GM23338 (cell line): Measurements from ENCODE around the gene DFFB. TPM values are rescaled to one million over a fixed set of nuclear protein-coding genes. Genes with fewer than 3 reads are reported as not detected.

ENCODE experiments used
- ATAC-seq: fragments of 200-7000 bp; cut with Tn5 transposase; 3 replicates; pipeline ENCODE4 v1.9.1; 2020
- DNase-seq: peaks from one replicate; pipeline ENCODE4 v3.0.0-alpha.2; 2015; ENCODE audit warnings: low spot score
- H2AFZ ChIP-seq: fragments of 200-600 bp; sonication (generic); 2 replicates; pipeline ENCODE4 v1.8.0; 2016; ENCODE audit warnings: antibody characterized with exemption, mild to moderate bottlenecking, moderate library complexity
- H3F3A ChIP-seq: fragments of 200-600 bp; sonication (generic); replicated peaks from 2 replicates; pipeline ENCODE4 v1.8.0; 2017; ENCODE audit warnings: antibody characterized with exemption, mixed run types, low read depth
- H3K27ac ChIP-seq: fragments of 200-600 bp; sonication (generic); 2 replicates; pipeline ENCODE4 v1.6.1; 2016; ENCODE audit warnings: low read depth
- H3K27me3 ChIP-seq: fragments of 200-600 bp; sonication (generic); 2 replicates; pipeline ENCODE4 v1.8.0; 2016; ENCODE audit warnings: mild to moderate bottlenecking, mixed run types, moderate library complexity; ENCODE audit not compliant: insufficient read depth
- H3K36me3 ChIP-seq: fragments of 200-600 bp; sonication (generic); 2 replicates; pipeline ENCODE4 v1.8.0; 2016; ENCODE audit warnings: mild to moderate bottlenecking; ENCODE audit not compliant: insufficient read depth
- H3K4me1 ChIP-seq: fragments of 200-600 bp; sonication (generic); 2 replicates; pipeline ENCODE4 v1.8.0; 2016; ENCODE audit warnings: mild to moderate bottlenecking, moderate library complexity; ENCODE audit not compliant: insufficient read depth
- H3K4me2 ChIP-seq: fragments of 200-600 bp; sonication (generic); 2 replicates; pipeline ENCODE4 v1.7.1; 2017; ENCODE audit warnings: mixed run types
- H3K4me3 ChIP-seq: fragments of 200-600 bp; sonication (generic); 2 replicates; pipeline ENCODE4 v1.6.1; 2016; ENCODE audit warnings: mixed run types
- H3K79me2 ChIP-seq: fragments of 200-600 bp; sonication (generic); replicated peaks from 2 replicates; pipeline ENCODE4 v1.8.0; 2017; ENCODE audit warnings: mild to moderate bottlenecking; ENCODE audit not compliant: insufficient read depth
- H3K9me2 ChIP-seq: fragments of 200-600 bp; sonication (generic); 2 replicates; pipeline ENCODE4 v1.8.0; 2017; ENCODE audit not compliant: insufficient read depth
- H4K20me1 ChIP-seq: fragments of 200-600 bp; sonication (generic); replicated peaks from 2 replicates; pipeline ENCODE4 v1.8.0; 2017; ENCODE audit warnings: mild to moderate bottlenecking; ENCODE audit not compliant: insufficient read depth
- H3K27ac Mint-ChIP-seq: 2 replicates; pipeline ENCODE4 v1.8.0; 2020; ENCODE audit warnings: inconsistent platforms, mild to moderate bottlenecking, moderate library complexity, mixed read lengths
- H3K27me3 Mint-ChIP-seq: 3 replicates; pipeline ENCODE4 v1.8.0; 2022; ENCODE audit warnings: low read depth, mild to moderate bottlenecking, moderate library complexity, mixed read lengths, inconsistent platforms; ENCODE audit not compliant: insufficient read depth, poor library complexity
- H3K36me3 Mint-ChIP-seq: 3 replicates; pipeline ENCODE4 v1.8.0; 2021; ENCODE audit warnings: low read depth, mild to moderate bottlenecking, inconsistent platforms, moderate library complexity, mixed read lengths
- H3K4me1 Mint-ChIP-seq: 3 replicates; pipeline ENCODE4 v1.8.0; 2020; ENCODE audit warnings: mild to moderate bottlenecking, inconsistent platforms, mixed read lengths
- H3K4me3 Mint-ChIP-seq: 3 replicates; pipeline ENCODE4 v1.8.0; 2021; ENCODE audit warnings: moderate library complexity, mild to moderate bottlenecking, inconsistent platforms, mixed read lengths
- H3K9me3 Mint-ChIP-seq: 3 replicates; pipeline ENCODE4 v1.8.0; 2020; ENCODE audit warnings: moderate library complexity, mild to moderate bottlenecking, inconsistent platforms, mixed read lengths
- CREB1 ChIP-seq: fragments of 250-450 bp; sonication (Bioruptor Pico); IDR thresholded peaks from 2 replicates; pipeline ENCODE4 v1.5.0; 2020; ENCODE audit warnings: low read depth, mild to moderate bottlenecking, moderate library complexity
- EZH2phosphoT487 ChIP-seq: fragments of 200-600 bp; sonication (generic); IDR thresholded peaks from one replicate; pipeline ENCODE4 v1.8.1; 2018; ENCODE audit warnings: antibody characterized with exemption; ENCODE audit not compliant: unreplicated experiment
- JUNB ChIP-seq: IDR thresholded peaks from one replicate; pipeline ENCODE4 v1.6.1; 2016; ENCODE audit warnings: antibody characterized with exemption; ENCODE audit not compliant: unreplicated experiment
- NANOG ChIP-seq: IDR thresholded peaks from 2 replicates; pipeline ENCODE4 v1.6.1; 2016; ENCODE audit warnings: antibody characterized with exemption, borderline replicate concordance
- POLR2AphosphoS5 ChIP-seq: IDR thresholded peaks from 2 replicates; pipeline ENCODE4 v1.6.1; 2016; ENCODE audit warnings: antibody characterized with exemption, low read depth
- STAT1 ChIP-seq: IDR thresholded peaks from one replicate; pipeline ENCODE4 v1.6.1; 2016; ENCODE audit warnings: antibody characterized with exemption; ENCODE audit not compliant: unreplicated experiment
- long read RNA-seq: library from polyadenylated mRNA; unstranded; transcript quantifications from one replicate; pipeline ENCODE4 v2.0.0, GENCODE V29; 2020; ENCODE audit not compliant: unreplicated experiment
- polyA plus RNA-seq: library from polyadenylated mRNA; unstranded; fragments of >200 nt; fragmentation: Nextera tagmentation; extraction: Ambion mirVana; gene quantifications from 2 replicates; pipeline ENCODE4 v1.2.1, GENCODE V29; 2016
- total RNA-seq: library from RNA; depleted of rRNA; stranded (reverse); fragments of >200 nt; shearing (Covaris generic); gene quantifications from 2 replicates; pipeline ENCODE4 v1.2.3, GENCODE V29; 2014; rRNA removed
- TF ChIP-seq, protein P1 (sequence below): IDR thresholded peaks from 2 replicates; pipeline ENCODE4 v1.6.1; 2016; ENCODE audit warnings: antibody characterized with exemption
- TF ChIP-seq, protein P2 (sequence below), 2 experiments: fragments of 200-600 bp in 1 of 2; sonication (generic) in 1 of 2; conservative IDR thresholded peaks; 2 replicates each; pipeline versions ENCODE4 v1.5.1 to v1.6.1; 2016 to 2017; ENCODE audit warnings: antibody characterized with exemption in 2 of 2, low read depth in 2 of 2, mild to moderate bottlenecking in 2 of 2, moderate library complexity in 1 of 2
- TF ChIP-seq, protein P3 (sequence below): fragments of 250-450 bp; sonication (Bioruptor Pico); IDR thresholded peaks from 2 replicates; pipeline ENCODE4 v1.5.0; 2020; ENCODE audit warnings: mild to moderate bottlenecking, moderate library complexity

Gene DFFB, protein sequence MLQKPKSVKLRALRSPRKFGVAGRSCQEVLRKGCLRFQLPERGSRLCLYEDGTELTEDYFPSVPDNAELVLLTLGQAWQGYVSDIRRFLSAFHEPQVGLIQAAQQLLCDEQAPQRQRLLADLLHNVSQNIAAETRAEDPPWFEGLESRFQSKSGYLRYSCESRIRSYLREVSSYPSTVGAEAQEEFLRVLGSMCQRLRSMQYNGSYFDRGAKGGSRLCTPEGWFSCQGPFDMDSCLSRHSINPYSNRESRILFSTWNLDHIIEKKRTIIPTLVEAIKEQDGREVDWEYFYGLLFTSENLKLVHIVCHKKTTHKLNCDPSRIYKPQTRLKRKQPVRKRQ
- total RNA-seq, result 12.6 and 18.1 TPM in 2 replicates
- polyA plus RNA-seq, result 4.4 and 6.5 TPM in 2 replicates
- long read RNA-seq, partial matches to known transcripts, result 1 of 2 reads
- long read RNA-seq, other reads (novel, unspliced or antisense), result 0 of 2 reads

DNA sequence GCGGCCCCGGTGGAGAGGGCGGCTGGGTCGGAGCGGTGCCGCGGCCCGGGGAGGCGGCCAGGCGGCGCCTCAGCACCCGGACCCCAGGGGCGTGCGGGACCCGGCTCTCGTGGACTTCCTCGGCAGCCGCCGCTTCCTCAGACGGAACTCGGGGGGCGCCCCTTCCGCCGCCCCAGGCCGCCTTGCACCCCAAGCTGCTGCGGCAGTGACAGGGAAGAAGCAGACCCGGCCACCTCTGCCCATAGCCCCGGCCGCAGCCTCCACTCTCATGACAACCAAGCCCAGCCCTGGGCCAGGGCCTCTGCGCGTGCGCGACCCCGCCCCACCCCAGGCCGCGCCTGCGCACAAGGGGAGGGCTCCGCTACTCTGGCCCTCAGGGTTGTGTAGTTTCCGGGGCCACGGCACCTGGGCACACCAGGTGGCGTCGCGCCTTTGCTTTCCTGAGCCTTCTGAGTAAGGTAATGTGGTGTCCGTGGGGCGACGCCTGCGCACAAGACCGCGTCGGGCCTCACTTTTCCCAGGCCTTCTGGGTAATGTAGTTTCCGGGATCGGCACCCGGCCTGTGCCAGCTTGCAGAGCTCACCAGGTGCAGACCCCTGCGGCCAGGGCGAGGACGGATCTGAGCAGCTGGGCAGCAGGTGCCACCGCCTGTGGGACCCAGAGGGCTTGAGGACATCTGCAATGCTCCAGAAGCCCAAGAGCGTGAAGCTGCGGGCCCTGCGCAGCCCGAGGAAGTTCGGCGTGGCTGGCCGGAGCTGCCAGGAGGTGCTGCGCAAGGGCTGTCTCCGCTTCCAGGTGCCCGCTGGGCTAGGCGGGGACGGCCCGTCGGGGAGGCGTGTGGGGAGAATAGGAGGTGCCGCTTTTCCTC, at the start of gene DFFB, which contains the start of gene CEP104:
DFFB (plus strand) TSS at position 554 of the 868 bp plus-strand sequence; CDS start at position 682, 128 bp downstream.
CEP104 (minus strand) TSS at position 289 of the 868 bp plus-strand sequence. CDS start 4,804 bp downstream, outside the sequence.
- Histone ChIP-seq H3K9me2 (no peaks in the 10 kb centered on the region), H2AFZ (peak within 1 kb of the TSS; percentile 97), H3K79me2 (peaks cover 32% of the 10 kb centered on the region), H3K4me2 (peak within 1 kb of the TSS; percentile 94), H3K36me3 (no peaks in the 10 kb centered on the region), H4K20me1 (no peaks in the 10 kb centered on the region; the same call in none of the 2 replicates), H3K4me3 (peak within 1 kb of the TSS; percentile 98), H3F3A (no peaks in the 10 kb centered on the region), H3K4me1 (peaks cover 8% of the 10 kb centered on the region; the same call in 1 of the 2 replicates), H3K27ac (no peak within 1 kb of the TSS), H3K27me3 (peaks cover 8% of the 10 kb centered on the region; the same call in 1 of the 2 replicates)
- H3K36me3 Mint-ChIP-seq, result no peaks in the 10 kb centered on the region; the same call in 2 of the 3 replicates
- TF ChIP-seq, protein P1, sequence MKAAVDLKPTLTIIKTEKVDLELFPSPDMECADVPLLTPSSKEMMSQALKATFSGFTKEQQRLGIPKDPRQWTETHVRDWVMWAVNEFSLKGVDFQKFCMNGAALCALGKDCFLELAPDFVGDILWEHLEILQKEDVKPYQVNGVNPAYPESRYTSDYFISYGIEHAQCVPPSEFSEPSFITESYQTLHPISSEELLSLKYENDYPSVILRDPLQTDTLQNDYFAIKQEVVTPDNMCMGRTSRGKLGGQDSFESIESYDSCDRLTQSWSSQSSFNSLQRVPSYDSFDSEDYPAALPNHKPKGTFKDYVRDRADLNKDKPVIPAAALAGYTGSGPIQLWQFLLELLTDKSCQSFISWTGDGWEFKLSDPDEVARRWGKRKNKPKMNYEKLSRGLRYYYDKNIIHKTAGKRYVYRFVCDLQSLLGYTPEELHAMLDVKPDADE, result peak; percentile 85
- TF ChIP-seq NANOG (no peak), JUNB (no peak), POLR2AphosphoS5 (peak; percentile 62), CREB1 (peak; percentile 82)
- TF ChIP-seq, protein P2, sequence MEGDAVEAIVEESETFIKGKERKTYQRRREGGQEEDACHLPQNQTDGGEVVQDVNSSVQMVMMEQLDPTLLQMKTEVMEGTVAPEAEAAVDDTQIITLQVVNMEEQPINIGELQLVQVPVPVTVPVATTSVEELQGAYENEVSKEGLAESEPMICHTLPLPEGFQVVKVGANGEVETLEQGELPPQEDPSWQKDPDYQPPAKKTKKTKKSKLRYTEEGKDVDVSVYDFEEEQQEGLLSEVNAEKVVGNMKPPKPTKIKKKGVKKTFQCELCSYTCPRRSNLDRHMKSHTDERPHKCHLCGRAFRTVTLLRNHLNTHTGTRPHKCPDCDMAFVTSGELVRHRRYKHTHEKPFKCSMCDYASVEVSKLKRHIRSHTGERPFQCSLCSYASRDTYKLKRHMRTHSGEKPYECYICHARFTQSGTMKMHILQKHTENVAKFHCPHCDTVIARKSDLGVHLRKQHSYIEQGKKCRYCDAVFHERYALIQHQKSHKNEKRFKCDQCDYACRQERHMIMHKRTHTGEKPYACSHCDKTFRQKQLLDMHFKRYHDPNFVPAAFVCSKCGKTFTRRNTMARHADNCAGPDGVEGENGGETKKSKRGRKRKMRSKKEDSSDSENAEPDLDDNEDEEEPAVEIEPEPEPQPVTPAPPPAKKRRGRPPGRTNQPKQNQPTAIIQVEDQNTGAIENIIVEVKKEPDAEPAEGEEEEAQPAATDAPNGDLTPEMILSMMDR (conservative IDR thresholded peaks at IDR 0.05; ENCODE audit: low read depth in 2 of 2), result peak in 1 of 2 experiments; percentile 58; a peak in 2 of 4 replicates
- H3K27ac Mint-ChIP-seq, result peak within 1 kb of the TSS; percentile 78; the same call in 1 of the 2 replicates
- H3K4me3 Mint-ChIP-seq, result peak within 1 kb of the TSS; percentile 98
- H3K27me3 Mint-ChIP-seq, result peaks cover 26% of the 10 kb centered on the region
- H3K4me1 Mint-ChIP-seq, result peaks cover 26% of the 10 kb centered on the region
- ATAC-seq (peak; percentile 85), DNase-seq (peak; percentile 98)
- H3K9me3 Mint-ChIP-seq, result no peaks in the 10 kb centered on the region

DNA sequence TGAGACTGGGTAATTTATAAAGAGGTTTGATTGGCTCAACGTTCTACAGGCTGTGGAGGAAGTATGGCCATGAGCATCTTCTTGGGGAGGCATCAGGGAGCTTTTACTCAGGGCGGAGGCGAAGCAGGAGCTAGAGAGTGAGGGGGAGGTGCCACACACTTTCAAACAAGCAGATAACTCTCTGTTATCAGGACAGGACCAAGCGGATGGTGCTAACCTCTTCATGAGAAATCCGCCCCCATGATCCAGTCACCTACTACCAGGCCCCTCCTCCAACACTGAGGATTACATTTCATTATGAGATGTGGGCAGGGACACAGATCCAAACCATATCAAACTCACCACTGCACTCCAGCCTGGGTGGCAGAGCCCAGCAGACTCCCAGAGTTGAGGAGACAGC, 49.5 kb upstream of the DFFB start:
- H3K4me2 ChIP-seq, result no peak overlapping the region
- H3K36me3 ChIP-seq, result no peaks in the 10 kb centered on the region
- no peaks in the 10 kb centered on the region for H3K9me2 ChIP-seq
- no peak overlapping the region for H2AFZ ChIP-seq
- H3K27ac ChIP-seq, result no peak overlapping the region
- peaks cover 6% of the 10 kb centered on the region for H3K4me1 Mint-ChIP-seq
- no peak overlapping the region for H3K27ac Mint-ChIP-seq
- peaks cover 50% of the 10 kb centered on the region for H3K9me3 Mint-ChIP-seq
- H3K36me3 Mint-ChIP-seq, result peaks cover 11% of the 10 kb centered on the region
- H3K4me3 Mint-ChIP-seq, result no peak overlapping the region
- no peaks in the 10 kb centered on the region for H3K27me3 ChIP-seq
- no peaks in the 10 kb centered on the region for H3K4me1 ChIP-seq
- ATAC-seq (no peak), DNase-seq (no peak)
- H3K27me3 Mint-ChIP-seq, result no peaks in the 10 kb centered on the region
- TF ChIP-seq EZH2phosphoT487 (no peak), POLR2AphosphoS5 (no peak), JUNB (no peak), STAT1 (no peak)
- TF ChIP-seq, protein P3, sequence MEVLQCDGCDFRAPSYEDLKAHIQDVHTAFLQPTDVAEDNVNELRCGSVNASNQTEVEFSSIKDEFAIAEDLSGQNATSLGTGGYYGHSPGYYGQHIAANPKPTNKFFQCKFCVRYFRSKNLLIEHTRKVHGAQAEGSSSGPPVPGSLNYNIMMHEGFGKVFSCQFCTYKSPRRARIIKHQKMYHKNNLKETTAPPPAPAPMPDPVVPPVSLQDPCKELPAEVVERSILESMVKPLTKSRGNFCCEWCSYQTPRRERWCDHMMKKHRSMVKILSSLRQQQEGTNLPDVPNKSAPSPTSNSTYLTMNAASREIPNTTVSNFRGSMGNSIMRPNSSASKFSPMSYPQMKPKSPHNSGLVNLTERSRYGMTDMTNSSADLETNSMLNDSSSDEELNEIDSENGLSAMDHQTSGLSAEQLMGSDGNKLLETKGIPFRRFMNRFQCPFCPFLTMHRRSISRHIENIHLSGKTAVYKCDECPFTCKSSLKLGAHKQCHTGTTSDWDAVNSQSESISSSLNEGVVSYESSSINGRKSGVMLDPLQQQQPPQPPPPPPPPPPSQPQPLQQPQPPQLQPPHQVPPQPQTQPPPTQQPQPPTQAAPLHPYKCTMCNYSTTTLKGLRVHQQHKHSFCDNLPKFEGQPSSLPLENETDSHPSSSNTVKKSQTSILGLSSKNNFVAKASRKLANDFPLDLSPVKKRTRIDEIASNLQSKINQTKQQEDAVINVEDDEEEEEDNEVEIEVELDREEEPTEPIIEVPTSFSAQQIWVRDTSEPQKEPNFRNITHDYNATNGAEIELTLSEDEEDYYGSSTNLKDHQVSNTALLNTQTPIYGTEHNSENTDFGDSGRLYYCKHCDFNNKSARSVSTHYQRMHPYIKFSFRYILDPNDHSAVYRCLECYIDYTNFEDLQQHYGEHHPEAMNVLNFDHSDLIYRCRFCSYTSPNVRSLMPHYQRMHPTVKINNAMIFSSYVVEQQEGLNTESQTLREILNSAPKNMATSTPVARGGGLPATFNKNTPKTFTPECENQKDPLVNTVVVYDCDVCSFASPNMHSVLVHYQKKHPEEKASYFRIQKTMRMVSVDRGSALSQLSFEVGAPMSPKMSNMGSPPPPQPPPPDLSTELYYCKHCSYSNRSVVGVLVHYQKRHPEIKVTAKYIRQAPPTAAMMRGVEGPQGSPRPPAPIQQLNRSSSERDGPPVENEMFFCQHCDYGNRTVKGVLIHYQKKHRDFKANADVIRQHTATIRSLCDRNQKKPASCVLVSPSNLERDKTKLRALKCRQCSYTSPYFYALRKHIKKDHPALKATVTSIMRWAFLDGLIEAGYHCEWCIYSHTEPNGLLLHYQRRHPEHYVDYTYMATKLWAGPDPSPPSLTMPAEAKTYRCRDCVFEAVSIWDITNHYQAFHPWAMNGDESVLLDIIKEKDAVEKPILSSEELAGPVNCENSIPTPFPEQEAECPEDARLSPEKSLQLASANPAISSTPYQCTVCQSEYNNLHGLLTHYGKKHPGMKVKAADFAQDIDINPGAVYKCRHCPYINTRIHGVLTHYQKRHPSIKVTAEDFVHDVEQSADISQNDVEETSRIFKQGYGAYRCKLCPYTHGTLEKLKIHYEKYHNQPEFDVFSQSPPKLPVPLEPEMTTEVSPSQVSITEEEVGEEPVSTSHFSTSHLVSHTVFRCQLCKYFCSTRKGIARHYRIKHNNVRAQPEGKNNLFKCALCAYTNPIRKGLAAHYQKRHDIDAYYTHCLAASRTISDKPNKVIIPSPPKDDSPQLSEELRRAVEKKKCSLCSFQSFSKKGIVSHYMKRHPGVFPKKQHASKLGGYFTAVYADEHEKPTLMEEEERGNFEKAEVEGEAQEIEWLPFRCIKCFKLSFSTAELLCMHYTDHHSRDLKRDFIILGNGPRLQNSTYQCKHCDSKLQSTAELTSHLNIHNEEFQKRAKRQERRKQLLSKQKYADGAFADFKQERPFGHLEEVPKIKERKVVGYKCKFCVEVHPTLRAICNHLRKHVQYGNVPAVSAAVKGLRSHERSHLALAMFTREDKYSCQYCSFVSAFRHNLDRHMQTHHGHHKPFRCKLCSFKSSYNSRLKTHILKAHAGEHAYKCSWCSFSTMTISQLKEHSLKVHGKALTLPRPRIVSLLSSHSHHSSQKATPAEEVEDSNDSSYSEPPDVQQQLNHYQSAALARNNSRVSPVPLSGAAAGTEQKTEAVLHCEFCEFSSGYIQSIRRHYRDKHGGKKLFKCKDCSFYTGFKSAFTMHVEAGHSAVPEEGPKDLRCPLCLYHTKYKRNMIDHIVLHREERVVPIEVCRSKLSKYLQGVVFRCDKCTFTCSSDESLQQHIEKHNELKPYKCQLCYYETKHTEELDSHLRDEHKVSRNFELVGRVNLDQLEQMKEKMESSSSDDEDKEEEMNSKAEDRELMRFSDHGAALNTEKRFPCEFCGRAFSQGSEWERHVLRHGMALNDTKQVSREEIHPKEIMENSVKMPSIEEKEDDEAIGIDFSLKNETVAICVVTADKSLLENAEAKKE (CRISPR knock-in tag), result no peak
- no peaks in the 10 kb centered on the region for H3F3A ChIP-seq
- H3K4me3 ChIP-seq, result no peak overlapping the region
- H3K79me2 ChIP-seq, result no peaks in the 10 kb centered on the region
- no peaks in the 10 kb centered on the region for H4K20me1 ChIP-seq
